WTC11 (cell line): ENCODE measurements around the gene TF. TPM values are rescaled to one million over a fixed set of nuclear protein-coding genes. Genes with fewer than 3 reads are reported as not detected.

ENCODE experiments used
- ATAC-seq: fragments of 200-7000 bp; cut with Tn5 transposase; 2 replicates; pipeline ENCODE4 v1.10.0; 2021; ENCODE audit warnings: mild to moderate bottlenecking, moderate library complexity
- CTCF ChIA-PET: fragments of 300-600 bp; sonication (Branson Sonifier 250); formaldehyde crosslinking; loops from one replicate; lab custom pipeline; 2021; ENCODE audit warnings: antibody characterized with exemption; lab: Charles Lee
- POLR2A ChIA-PET: fragments of 350-600 bp; sonication (Branson Sonifier 250); formaldehyde crosslinking; loops from one replicate; lab custom pipeline; 2021; ENCODE audit warnings: antibody characterized with exemption; lab: Charles Lee
- DNase-seq: peaks from one replicate; pipeline ENCODE4 v3.0.0; 2021; ENCODE audit warnings: low spot score
- H3K27ac Mint-ChIP-seq: 2 replicates; pipeline ENCODE4 v1.8.0; 2021; ENCODE audit warnings: mixed read lengths
- H3K27me3 Mint-ChIP-seq: 2 replicates; pipeline ENCODE4 v1.8.0; 2021; ENCODE audit warnings: low read depth, mild to moderate bottlenecking, moderate library complexity, mixed read lengths
- H3K36me3 Mint-ChIP-seq: 2 replicates; pipeline ENCODE4 v1.8.0; 2021; ENCODE audit warnings: mixed read lengths
- H3K4me1 Mint-ChIP-seq: 2 replicates; pipeline ENCODE4 v1.8.0; 2022; ENCODE audit warnings: mixed read lengths
- H3K4me3 Mint-ChIP-seq: 2 replicates; pipeline ENCODE4 v1.8.0; 2021; ENCODE audit warnings: mild to moderate bottlenecking, moderate library complexity, mixed read lengths
- H3K9me3 Mint-ChIP-seq: 2 replicates; pipeline ENCODE4 v1.8.0; 2021; ENCODE audit warnings: mixed read lengths
- CBFB ChIP-seq: sonication (generic); formaldehyde crosslinking; IDR thresholded peaks from 2 replicates; pipeline ENCODE4 v1.8.1; 2022; ENCODE audit warnings: mild to moderate bottlenecking, low read depth, missing genetic modification reagents
- ELF4 ChIP-seq: sonication (generic); formaldehyde crosslinking; IDR thresholded peaks from 2 replicates; pipeline ENCODE4 v1.8.1; 2022; ENCODE audit warnings: low read depth, mild to moderate bottlenecking, moderate library complexity, missing genetic modification reagents
- ETV6 ChIP-seq: sonication (generic); formaldehyde crosslinking; IDR thresholded peaks from 2 replicates; pipeline ENCODE4 v1.8.1; 2022; ENCODE audit warnings: mild to moderate bottlenecking, missing genetic modification reagents
- FOXK1 ChIP-seq: sonication (generic); formaldehyde crosslinking; IDR thresholded peaks from 2 replicates; pipeline ENCODE4 v1.8.0; 2022; ENCODE audit warnings: mild to moderate bottlenecking, moderate library complexity, missing genetic modification reagents
- HMGA2 ChIP-seq: fragments of 250-450 bp; sonication (Bioruptor Pico); IDR thresholded peaks from 2 replicates; pipeline ENCODE4 v1.4.0; 2021; ENCODE audit warnings: mild to moderate bottlenecking, moderate library complexity
- NFATC4 ChIP-seq: fragments of 250-450 bp; sonication (Bioruptor Pico); IDR thresholded peaks from 2 replicates; pipeline ENCODE4 v1.9.0; 2021; ENCODE audit warnings: mild to moderate bottlenecking
- NFE2L1 ChIP-seq: sonication (generic); formaldehyde crosslinking; IDR thresholded peaks from 2 replicates; pipeline ENCODE4 v1.8.1; 2023; ENCODE audit warnings: missing genetic modification reagents
- NFYB ChIP-seq: sonication (generic); formaldehyde crosslinking; conservative IDR thresholded peaks from 2 replicates; pipeline ENCODE4 v1.8.0; 2022; ENCODE audit warnings: low read depth, missing genetic modification reagents
- NR2C2 ChIP-seq: sonication (generic); formaldehyde crosslinking; IDR thresholded peaks from 2 replicates; pipeline ENCODE4 v1.8.0; 2022; ENCODE audit warnings: mild to moderate bottlenecking, missing genetic modification reagents
- RORB ChIP-seq: fragments of 250-450 bp; sonication (Bioruptor Pico); IDR thresholded peaks from 2 replicates; pipeline ENCODE4 v1.9.0; 2021; ENCODE audit warnings: mild to moderate bottlenecking
- SMAD4 ChIP-seq: sonication (generic); formaldehyde crosslinking; IDR thresholded peaks from 2 replicates; pipeline ENCODE4 v1.8.0; 2022; ENCODE audit warnings: mild to moderate bottlenecking, missing genetic modification reagents
- SOX15 ChIP-seq: fragments of 250-450 bp; sonication (Bioruptor Pico); IDR thresholded peaks from 2 replicates; pipeline ENCODE4 v1.9.0; 2021; ENCODE audit warnings: mild to moderate bottlenecking
- TEAD1 ChIP-seq: sonication (generic); formaldehyde crosslinking; IDR thresholded peaks from 2 replicates; pipeline ENCODE4 v1.8.0; 2022; ENCODE audit warnings: mild to moderate bottlenecking, missing genetic modification reagents
- ZNF138 ChIP-seq: sonication (generic); formaldehyde crosslinking; conservative IDR thresholded peaks from 2 replicates; pipeline ENCODE4 v1.8.1; 2022; ENCODE audit warnings: mild to moderate bottlenecking, moderate library complexity, missing genetic modification reagents
- ZNF416 ChIP-seq: fragments of 250-450 bp; sonication (Bioruptor Pico); IDR thresholded peaks from 2 replicates; pipeline ENCODE4 v1.9.0; 2021; ENCODE audit warnings: mild to moderate bottlenecking, inconsistent platforms
- ZNF423 ChIP-seq: fragments of 250-450 bp; sonication (Bioruptor Pico); IDR thresholded peaks from 2 replicates; pipeline ENCODE4 v2.1.2; 2022; ENCODE audit warnings: mild to moderate bottlenecking, moderate library complexity
- total RNA-seq: library from RNA; stranded (reverse); gene quantifications from 3 replicates; pipeline ENCODE4 v1.2.3, GENCODE V29; 2021
- TF ChIP-seq, protein P1 (sequence below): sonication (generic); formaldehyde crosslinking; conservative IDR thresholded peaks from 2 replicates; pipeline ENCODE4 v1.8.1; 2023; ENCODE audit warnings: mild to moderate bottlenecking, low read depth, missing genetic modification reagents, moderate library complexity
- TF ChIP-seq, protein P2 (sequence below): fragments of 250-450 bp; sonication (Bioruptor Pico); IDR thresholded peaks from 2 replicates; pipeline ENCODE4 v1.8.0; 2021; ENCODE audit warnings: mild to moderate bottlenecking
- TF ChIP-seq, protein P3 (sequence below): sonication (generic); formaldehyde crosslinking; IDR thresholded peaks from 2 replicates; pipeline ENCODE4 v1.8.1; 2023; ENCODE audit warnings: mild to moderate bottlenecking, missing genetic modification reagents
- TF ChIP-seq, protein P4 (sequence below): fragments of 250-450 bp; sonication (Bioruptor Pico); IDR thresholded peaks from 2 replicates; pipeline ENCODE4 v1.9.0; 2021; ENCODE audit warnings: mild to moderate bottlenecking, borderline replicate concordance

Gene TF
- total RNA-seq, 1 experiment from 2014 or later = 9.3 TPM

DNA sequence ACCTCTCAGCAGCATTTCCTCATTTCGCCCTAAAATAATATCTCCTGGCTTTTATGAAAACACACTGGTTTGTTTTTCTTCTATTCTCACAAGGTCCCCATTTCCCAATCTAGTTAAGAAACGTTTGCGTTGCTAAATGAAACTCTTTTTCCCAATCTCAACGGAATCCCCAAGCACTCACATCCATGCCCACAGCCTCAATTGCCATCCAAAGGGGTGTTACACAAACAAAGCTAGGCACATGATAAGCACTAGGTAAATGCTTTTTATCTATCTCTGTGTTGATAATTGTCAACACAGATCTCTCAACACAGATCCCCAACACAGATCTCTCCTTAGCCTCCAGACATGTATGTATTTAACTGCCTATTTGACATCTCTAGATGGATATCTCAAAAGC lies 35.2 kb upstream of the TF start (continued):
- no peak for TF ChIP-seq TEAD1 (CRISPR knock-in tag)

DNA sequence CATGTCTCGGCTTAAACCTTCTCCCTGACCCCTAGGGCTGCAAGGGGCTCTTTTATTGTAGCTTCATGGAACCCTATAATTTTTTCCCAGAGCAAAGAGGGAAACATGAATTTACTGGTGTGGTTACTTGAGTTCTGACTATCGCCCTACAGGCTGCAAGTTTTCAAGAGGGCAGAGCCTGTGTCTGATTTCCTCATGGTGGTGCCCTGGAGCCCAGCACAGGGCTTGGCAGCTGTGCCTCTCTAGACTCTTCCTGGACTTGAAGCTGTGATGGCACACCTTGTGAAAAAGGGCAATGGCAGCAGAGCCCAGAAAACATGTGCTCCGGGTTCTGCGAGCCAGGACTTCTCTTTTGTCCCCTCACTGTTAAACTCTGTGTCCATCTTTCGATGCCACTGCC lies 34.2 kb upstream of the TF start:
- Mint-ChIP-seq H3K36me3 (no peaks in the 10 kb centered on the region), H3K9me3 (peaks cover 4% of the 10 kb centered on the region; the same call in 1 of the 2 replicates), H3K4me1 (no peaks in the 10 kb centered on the region), H3K27me3 (peaks cover 2% of the 10 kb centered on the region), H3K4me3 (no peak overlapping the region), H3K27ac (no peak overlapping the region)
- ATAC-seq = no peak
- ChIA-PET CTCF (no interaction called here), POLR2A (no interaction called here)
- no peak for DNase-seq
- TF ChIP-seq, protein P1, sequence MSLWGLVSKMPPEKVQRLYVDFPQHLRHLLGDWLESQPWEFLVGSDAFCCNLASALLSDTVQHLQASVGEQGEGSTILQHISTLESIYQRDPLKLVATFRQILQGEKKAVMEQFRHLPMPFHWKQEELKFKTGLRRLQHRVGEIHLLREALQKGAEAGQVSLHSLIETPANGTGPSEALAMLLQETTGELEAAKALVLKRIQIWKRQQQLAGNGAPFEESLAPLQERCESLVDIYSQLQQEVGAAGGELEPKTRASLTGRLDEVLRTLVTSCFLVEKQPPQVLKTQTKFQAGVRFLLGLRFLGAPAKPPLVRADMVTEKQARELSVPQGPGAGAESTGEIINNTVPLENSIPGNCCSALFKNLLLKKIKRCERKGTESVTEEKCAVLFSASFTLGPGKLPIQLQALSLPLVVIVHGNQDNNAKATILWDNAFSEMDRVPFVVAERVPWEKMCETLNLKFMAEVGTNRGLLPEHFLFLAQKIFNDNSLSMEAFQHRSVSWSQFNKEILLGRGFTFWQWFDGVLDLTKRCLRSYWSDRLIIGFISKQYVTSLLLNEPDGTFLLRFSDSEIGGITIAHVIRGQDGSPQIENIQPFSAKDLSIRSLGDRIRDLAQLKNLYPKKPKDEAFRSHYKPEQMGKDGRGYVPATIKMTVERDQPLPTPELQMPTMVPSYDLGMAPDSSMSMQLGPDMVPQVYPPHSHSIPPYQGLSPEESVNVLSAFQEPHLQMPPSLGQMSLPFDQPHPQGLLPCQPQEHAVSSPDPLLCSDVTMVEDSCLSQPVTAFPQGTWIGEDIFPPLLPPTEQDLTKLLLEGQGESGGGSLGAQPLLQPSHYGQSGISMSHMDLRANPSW (CRISPR knock-in tag) = no peak
- no peak for TF ChIP-seq SOX15 (CRISPR knock-in tag)
- TF ChIP-seq, protein P2, sequence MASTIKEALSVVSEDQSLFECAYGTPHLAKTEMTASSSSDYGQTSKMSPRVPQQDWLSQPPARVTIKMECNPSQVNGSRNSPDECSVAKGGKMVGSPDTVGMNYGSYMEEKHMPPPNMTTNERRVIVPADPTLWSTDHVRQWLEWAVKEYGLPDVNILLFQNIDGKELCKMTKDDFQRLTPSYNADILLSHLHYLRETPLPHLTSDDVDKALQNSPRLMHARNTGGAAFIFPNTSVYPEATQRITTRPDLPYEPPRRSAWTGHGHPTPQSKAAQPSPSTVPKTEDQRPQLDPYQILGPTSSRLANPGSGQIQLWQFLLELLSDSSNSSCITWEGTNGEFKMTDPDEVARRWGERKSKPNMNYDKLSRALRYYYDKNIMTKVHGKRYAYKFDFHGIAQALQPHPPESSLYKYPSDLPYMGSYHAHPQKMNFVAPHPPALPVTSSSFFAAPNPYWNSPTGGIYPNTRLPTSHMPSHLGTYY (CRISPR knock-in tag) = no peak

DNA sequence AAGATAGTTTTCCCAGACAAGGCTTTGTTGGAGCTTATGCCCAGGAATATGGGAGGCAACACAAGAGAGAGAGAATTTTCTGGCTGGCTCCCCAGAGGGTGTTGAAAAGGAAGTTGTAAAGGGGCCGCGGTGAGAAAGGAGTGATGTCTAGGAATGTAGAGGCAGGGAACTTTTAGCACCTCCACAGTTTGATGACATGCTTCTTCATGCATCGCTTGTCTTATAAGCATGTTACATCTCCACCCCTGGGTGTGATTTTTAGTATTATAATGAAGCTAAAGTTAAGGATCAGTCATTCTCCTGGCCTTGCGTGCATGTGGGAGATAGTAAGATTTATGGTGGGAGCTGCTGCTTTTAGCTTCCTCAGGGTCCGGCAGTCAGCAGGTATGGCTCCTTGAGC lies 32.8 kb upstream of the TF start:
- peaks cover 4% of the 10 kb centered on the region; the same call in 1 of the 2 replicates for H3K9me3 Mint-ChIP-seq
- H3K36me3 Mint-ChIP-seq = no peaks in the 10 kb centered on the region
- no peaks in the 10 kb centered on the region for H3K4me1 Mint-ChIP-seq
- TF ChIP-seq SMAD4 (CRISPR knock-in tag) (no peak), ZNF423 (CRISPR knock-in tag) (no peak), ZNF138 (CRISPR knock-in tag) (no peak), ELF4 (no peak), NFATC4 (CRISPR knock-in tag) (no peak), ETV6 (no peak), NFYB (CRISPR knock-in tag) (no peak), CBFB (CRISPR knock-in tag) (no peak), ZNF416 (CRISPR knock-in tag) (no peak), NR2C2 (CRISPR knock-in tag) (no peak), FOXK1 (no peak), NFE2L1 (CRISPR knock-in tag) (no peak), RORB (CRISPR knock-in tag) (no peak), HMGA2 (CRISPR knock-in tag) (no peak)
- TF ChIP-seq, protein P3, sequence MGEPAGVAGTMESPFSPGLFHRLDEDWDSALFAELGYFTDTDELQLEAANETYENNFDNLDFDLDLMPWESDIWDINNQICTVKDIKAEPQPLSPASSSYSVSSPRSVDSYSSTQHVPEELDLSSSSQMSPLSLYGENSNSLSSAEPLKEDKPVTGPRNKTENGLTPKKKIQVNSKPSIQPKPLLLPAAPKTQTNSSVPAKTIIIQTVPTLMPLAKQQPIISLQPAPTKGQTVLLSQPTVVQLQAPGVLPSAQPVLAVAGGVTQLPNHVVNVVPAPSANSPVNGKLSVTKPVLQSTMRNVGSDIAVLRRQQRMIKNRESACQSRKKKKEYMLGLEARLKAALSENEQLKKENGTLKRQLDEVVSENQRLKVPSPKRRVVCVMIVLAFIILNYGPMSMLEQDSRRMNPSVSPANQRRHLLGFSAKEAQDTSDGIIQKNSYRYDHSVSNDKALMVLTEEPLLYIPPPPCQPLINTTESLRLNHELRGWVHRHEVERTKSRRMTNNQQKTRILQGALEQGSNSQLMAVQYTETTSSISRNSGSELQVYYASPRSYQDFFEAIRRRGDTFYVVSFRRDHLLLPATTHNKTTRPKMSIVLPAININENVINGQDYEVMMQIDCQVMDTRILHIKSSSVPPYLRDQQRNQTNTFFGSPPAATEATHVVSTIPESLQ (CRISPR knock-in tag) = no peak
- TF ChIP-seq, protein P4, sequence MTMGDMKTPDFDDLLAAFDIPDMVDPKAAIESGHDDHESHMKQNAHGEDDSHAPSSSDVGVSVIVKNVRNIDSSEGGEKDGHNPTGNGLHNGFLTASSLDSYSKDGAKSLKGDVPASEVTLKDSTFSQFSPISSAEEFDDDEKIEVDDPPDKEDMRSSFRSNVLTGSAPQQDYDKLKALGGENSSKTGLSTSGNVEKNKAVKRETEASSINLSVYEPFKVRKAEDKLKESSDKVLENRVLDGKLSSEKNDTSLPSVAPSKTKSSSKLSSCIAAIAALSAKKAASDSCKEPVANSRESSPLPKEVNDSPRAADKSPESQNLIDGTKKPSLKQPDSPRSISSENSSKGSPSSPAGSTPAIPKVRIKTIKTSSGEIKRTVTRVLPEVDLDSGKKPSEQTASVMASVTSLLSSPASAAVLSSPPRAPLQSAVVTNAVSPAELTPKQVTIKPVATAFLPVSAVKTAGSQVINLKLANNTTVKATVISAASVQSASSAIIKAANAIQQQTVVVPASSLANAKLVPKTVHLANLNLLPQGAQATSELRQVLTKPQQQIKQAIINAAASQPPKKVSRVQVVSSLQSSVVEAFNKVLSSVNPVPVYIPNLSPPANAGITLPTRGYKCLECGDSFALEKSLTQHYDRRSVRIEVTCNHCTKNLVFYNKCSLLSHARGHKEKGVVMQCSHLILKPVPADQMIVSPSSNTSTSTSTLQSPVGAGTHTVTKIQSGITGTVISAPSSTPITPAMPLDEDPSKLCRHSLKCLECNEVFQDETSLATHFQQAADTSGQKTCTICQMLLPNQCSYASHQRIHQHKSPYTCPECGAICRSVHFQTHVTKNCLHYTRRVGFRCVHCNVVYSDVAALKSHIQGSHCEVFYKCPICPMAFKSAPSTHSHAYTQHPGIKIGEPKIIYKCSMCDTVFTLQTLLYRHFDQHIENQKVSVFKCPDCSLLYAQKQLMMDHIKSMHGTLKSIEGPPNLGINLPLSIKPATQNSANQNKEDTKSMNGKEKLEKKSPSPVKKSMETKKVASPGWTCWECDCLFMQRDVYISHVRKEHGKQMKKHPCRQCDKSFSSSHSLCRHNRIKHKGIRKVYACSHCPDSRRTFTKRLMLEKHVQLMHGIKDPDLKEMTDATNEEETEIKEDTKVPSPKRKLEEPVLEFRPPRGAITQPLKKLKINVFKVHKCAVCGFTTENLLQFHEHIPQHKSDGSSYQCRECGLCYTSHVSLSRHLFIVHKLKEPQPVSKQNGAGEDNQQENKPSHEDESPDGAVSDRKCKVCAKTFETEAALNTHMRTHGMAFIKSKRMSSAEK (CRISPR knock-in tag) = no peak
- TF ChIP-seq, protein P1 (CRISPR knock-in tag) = no peak
- ChIA-PET POLR2A (no interaction called here), CTCF (interaction anchor here (1.0 kb wide), 1 partner anchor 32 kb away, joined by 3 read pairs; the partner anchor contains the start of gene TF)
- H3K27ac Mint-ChIP-seq = no peak overlapping the region
- DNase-seq = no peak
- peaks cover 2% of the 10 kb centered on the region for H3K27me3 Mint-ChIP-seq
- H3K4me3 Mint-ChIP-seq = no peak overlapping the region
- ATAC-seq = no peak
